ENCODE data around the gene ZNF423. TPM values are rescaled to one million over a fixed set of nuclear protein-coding genes. Genes with fewer than 3 reads are reported as not detected.
"Not testable (repeated sequence)": the region's sequence is repeated elsewhere in the genome, so short reads cannot be mapped to it uniquely, and the experiment has no call there.

Gene ZNF423
- total RNA-seq (2014; rRNA removed; shearing (Covaris generic)), result 2.0 and 3.7 TPM in 2 replicates

DNA sequence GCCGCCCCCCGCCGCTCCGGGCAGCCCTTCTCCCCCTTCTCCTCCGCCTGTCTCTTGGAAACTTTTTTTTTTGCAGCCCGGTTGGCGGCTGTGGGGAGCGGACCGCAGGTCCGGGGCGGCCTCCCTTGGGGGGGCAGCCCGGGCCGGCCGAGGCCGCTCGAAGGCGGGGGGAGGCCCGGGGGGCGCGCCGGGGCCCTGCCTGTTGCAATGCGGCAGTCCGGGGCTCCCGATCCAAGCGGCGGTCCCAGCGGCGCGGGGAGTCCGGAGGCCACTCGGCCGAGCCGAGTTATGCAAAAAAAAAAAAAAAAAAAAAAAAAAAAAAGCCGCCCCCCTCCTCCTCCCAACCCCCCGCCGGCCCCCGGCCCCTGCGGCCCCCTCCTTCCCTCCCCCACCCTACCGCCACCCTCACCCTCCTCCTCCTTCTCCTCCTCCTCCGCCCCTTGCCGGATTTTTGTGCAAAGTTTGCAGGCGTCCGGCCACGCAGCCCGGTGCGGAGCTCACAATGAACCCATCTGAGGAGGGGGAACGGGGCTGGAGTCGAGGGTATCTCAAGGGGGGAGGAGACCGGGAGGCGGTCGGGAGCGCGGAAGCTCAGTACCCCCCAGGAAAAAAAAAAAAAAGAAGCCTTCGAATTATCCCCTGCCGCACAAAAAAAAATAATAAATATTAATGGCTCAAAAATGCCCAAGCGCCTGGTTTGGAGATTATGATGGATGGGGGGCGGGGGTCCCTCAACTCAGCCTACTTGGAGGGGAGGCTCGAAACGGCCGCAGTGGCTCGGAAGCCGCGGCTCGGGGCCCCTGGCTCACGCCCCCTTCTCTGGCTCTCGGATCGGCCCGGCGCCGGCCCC is at the start of gene ZNF423:
Gene ZNF423 (minus strand): TSS at position 291 of the 850 bp plus-strand sequence. CDS start 338 bp downstream, outside the sequence.
- DNase-seq (ENCODE audit: low read depth), result peak; percentile 13

DNA sequence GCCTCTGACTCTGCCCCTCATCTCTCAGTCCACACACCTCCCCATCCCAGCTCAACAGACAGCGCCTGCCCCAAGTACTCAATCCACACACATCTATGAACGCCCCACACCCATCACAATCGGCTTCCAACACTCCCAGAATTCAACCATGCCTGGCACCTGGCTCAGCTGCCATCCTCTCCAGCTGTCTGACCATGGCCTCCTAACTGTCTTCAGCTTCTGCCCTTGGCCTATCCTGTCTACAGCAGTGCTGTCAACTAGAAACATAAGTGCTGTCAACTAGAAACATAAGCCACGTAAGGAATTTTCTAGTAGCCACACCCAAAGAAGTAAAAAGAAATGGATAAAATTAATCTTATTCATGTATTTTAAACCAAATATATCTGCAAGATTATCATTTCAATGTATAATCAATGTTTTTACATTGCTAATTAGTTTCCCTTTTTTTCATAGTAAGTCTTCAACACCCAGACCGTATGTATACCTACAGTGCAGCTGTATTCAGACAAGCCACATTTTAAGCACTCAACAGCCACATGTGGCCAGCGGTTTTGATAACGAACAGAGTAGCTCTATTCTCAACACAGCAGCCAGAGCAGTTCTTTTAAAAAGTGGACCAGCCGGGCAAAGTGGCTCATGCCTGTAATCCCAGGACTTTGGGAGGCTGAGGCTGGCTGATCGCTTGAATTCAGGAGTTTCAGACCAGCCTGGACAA is 48.6 kb upstream of the ZNF423 start:
- DNase-seq (ENCODE audit: low read depth), result no peak

DNA sequence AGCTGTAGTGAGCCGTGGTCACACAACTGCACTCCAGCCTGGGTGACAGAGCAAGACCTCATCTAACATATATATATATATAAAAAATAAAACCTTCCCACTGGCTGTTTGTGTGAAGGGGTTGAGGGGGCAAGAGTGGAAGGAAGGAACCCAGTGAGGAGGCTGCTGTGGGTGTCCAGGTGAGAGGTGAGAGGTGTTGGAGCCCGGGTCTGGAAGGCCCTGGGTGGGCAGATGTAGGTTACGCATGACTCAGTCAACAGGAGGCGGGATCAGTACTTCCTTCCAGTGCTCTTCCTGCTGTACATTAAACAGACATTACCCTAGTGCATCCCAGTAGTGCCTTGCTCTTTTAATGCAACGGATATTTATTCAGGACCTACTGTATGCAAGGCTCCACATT is 47.0 kb upstream of the ZNF423 start:
- DNase-seq (ENCODE audit: low read depth), result no peak

GRCh38 chr16:49901711-49902110 is 45.8 kb upstream of the ZNF423 start:
- DNase-seq (ENCODE audit: low read depth), result no peak

- no peak for DNase-seq (ENCODE audit: low read depth)
Measured at GRCh38 chr16:49900875-49901274, 45.0 kb upstream of the ZNF423 start.

DNA sequence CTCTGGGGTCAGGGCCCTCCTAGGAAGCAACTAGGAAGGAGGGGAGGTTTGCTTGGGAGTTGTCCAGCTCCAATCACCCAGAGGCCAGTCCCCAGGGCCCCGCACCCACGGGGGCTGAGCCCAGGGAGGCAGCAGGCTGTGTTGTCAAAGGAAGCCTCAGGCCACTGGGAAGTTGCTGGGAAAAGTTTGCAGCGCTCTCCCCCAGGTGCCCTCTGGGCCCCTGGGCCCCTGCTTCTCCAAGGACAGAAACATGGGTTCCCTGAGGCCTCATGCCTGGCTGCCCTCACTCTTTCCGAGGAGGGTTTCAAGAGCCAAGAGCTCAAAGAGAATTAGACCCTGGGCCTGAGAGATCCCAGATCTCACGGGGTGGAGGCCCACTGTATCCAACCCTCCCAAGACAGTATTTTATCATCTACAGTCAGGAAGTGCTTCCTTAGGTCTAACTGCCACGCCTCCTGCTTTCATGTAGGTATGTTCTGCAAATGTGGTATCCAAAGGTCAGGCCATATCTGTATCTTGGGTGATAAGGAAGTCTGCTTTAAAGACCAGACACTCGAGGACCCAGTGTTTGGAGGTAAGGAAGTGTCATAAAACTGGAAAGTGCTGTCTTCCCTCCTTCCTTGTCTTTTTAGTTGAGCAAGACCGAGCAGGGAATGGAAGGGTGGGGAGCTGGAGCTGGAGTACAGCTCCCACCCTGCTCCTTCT is 44.2 kb upstream of the ZNF423 start:
- no peak for DNase-seq (ENCODE audit: low read depth)

GRCh38 chr16:49896447-49896964 is 40.6 kb upstream of the ZNF423 start:
- no peak for DNase-seq (ENCODE audit: low read depth)

- no peak for DNase-seq (ENCODE audit: low read depth)
Measured at GRCh38 chr16:49890876-49891275, 35.0 kb upstream of the ZNF423 start.

DNA sequence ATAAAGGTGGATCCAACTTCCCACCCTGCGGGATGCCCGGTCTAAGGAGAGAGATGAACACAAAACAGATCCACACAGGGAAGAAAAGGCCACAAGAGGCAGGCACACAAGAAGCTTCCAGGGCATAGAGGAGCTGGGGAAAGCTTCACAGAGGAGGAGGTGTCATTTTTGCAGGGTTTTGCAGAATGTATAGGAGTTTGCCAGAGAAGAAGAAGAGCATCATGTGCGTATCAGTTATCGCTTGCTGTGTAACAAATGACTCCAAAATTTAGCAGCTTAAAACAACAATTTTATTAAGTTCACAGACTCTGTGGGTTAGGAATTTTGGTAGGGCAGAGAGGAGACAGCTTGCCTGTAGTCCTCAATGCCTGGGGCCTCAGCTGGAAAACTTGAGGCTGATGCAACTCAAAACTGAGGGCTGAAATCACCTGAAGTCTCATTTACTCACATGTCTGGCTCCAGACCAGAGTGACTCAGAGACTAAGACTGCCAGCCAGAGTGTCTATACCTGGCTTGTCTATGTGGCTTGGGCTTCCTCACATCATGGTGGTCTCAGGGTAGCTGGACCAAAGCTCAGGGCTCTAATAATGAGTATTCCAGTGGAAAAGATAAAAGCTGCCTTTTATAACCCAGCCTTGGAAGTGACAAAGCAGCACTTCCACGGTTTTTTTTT is 33.9 kb upstream of the ZNF423 start:
- no peak for DNase-seq (ENCODE audit: low read depth)

DNA sequence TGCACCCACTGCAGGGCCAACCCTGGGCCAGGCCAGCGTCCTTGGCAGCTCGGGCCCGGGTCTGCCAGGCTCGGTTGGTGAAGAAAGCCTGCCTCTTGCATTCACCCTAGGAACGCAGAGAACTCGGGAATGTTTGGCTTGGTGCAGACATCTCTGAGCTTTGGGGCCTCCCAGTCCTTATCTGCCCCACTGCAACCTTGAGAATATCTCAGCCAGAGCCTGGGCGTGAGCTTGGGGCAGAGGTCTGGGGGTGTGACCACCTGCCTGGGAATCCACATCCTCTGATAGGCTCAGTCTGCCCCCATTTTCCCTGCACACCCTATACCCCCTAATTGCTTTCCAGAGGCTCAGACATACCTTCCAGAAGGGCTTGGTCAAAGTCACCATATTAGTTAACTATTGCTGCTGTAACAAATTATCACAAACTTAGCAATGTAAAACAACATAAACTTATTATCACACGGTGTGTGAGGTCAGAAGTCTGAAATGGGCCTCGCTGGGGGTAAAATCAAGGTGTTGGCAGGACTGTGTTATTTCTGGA is 30.7 kb upstream of the ZNF423 start:
- no peak for DNase-seq (ENCODE audit: low read depth)

- no peak for DNase-seq (ENCODE audit: low read depth)
Measured at GRCh38 chr16:49884033-49885015, 28.4 kb upstream of the ZNF423 start.

- no peak for DNase-seq (ENCODE audit: low read depth)
Measured at GRCh38 chr16:49883076-49884014, 27.4 kb upstream of the ZNF423 start.

DNA sequence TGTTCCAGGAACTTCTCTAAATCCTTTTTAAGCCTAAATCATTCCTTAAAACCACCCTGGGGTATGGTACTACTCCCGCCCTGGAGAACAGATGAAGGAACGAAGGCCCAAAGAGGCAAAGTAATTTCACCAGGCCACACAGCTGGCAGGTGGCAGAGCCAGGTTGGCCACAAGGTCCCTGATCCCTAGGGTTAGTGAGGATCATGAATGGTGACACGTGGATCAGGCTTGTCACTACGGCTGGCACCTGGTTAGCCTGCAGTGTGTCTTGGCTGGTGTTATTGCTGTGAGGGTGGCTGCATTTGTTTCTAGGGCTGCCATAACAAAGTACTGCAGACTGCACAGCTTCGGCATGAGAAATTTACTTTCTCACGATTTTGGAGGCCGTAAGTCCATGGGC is 26.0 kb upstream of the ZNF423 start:
- no peak for DNase-seq (ENCODE audit: low read depth)

- DNase-seq (ENCODE audit: low read depth), result not testable (repeated sequence)
Measured at GRCh38 chr16:49878540-49878939, 22.6 kb upstream of the ZNF423 start.

GRCh38 chr16:49876716-49877129 is 20.8 kb upstream of the ZNF423 start:
- DNase-seq (ENCODE audit: low read depth), result peak; percentile 67

GRCh38 chr16:49875806-49876715 is 20.1 kb upstream of the ZNF423 start:
- peak; percentile 7 for DNase-seq (ENCODE audit: low read depth)

DNA sequence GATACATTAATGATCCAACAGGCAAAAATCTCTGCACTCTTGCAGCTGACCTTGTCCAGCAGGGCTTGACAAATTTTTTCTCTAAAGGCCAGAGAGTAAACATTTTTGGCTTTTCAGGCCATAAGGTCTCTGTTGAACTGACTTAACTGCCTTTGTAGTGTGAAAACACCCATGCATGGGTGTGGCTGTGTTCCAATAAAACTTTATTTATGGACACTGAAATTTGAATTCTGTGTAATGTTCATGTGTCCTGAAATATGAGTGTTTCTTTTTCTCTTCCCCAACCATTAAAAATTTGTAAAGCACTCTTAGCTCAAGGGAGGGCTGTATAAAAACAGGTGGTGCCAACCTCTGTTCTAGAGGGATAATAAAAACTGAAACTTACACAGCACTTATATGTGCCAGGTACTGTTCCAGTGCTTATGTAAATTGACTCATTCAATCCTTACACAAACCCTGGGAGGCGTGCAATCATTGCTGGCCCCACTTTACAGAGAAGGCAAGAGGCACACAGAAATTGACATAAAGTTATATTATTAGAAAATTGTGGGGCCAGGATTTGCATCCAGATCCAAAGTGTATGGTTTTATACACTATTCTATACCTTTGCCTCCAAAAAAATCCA is 18.8 kb upstream of the ZNF423 start:
- DNase-seq (ENCODE audit: low read depth), result no peak

Data from Daoy (cell line).